Colonic mucosa (tissue), 4 donors: Measurements from ENCODE around the gene PNP. TPM values are rescaled to one million over a fixed set of nuclear protein-coding genes. Genes with fewer than 3 reads are reported as not detected.

Experiments used
- DNase-seq: peaks from one replicate; pipeline ENCODE4 v3.0.0-alpha.2; 2020
- H3K27ac ChIP-seq: fragments of 200-600 bp; one replicate; pipeline ENCODE4 v1.8.0; 2021
- H3K27me3 ChIP-seq: fragments of 200-600 bp; one replicate; pipeline ENCODE4 v1.8.0; 2021
- H3K36me3 ChIP-seq: fragments of 200-600 bp; one replicate; pipeline ENCODE4 v1.8.0; 2021
- H3K4me1 ChIP-seq: fragments of 200-600 bp; one replicate; pipeline ENCODE4 v1.8.0; 2021; ENCODE audit warnings: mild to moderate bottlenecking
- H3K4me3 ChIP-seq: fragments of 200-600 bp; one replicate; pipeline ENCODE4 v1.8.0; 2021
- H3K9ac ChIP-seq, 2 donors: one replicate each; pipeline ENCODE4 v1.7.0; 2013; ENCODE audit warnings: control low read depth in 2 of 2, low read depth in 2 of 2, low read length in 2 of 2
- H3K9me3 ChIP-seq: fragments of 200-600 bp; one replicate; pipeline ENCODE4 v1.8.0; 2021
- CTCF ChIP-seq: fragments of 200-600 bp; IDR thresholded peaks from one replicate; pipeline ENCODE4 v1.8.0; 2022; ENCODE audit warnings: antibody characterized with exemption, mild to moderate bottlenecking
- intact Hi-C: fragments of 100-400 bp; cut with DNase I; formaldehyde crosslinking; loops from one replicate; pipeline ENCODE4 v1.14.1; 2022
- total RNA-seq, 2 donors: library from RNA; stranded (reverse); fragmentation: NEBNext Ultra II Directional in 1 of 2; extraction: Animal tissue kit (Norgen Biotek cat#: 25700) in 1 of 2; gene quantifications; one replicate each; pipeline ENCODE4 v1.2.1, GENCODE V29; 2021
- donor health status: healthy.
- donor health status: DM: no; HTN: no; CAD: no.
- donor health status: DM: no; HTN: no; CAD: no.

The PNP gene
- total RNA-seq, 2 donors from 2014 or later = 121 to 123 TPM

DNA sequence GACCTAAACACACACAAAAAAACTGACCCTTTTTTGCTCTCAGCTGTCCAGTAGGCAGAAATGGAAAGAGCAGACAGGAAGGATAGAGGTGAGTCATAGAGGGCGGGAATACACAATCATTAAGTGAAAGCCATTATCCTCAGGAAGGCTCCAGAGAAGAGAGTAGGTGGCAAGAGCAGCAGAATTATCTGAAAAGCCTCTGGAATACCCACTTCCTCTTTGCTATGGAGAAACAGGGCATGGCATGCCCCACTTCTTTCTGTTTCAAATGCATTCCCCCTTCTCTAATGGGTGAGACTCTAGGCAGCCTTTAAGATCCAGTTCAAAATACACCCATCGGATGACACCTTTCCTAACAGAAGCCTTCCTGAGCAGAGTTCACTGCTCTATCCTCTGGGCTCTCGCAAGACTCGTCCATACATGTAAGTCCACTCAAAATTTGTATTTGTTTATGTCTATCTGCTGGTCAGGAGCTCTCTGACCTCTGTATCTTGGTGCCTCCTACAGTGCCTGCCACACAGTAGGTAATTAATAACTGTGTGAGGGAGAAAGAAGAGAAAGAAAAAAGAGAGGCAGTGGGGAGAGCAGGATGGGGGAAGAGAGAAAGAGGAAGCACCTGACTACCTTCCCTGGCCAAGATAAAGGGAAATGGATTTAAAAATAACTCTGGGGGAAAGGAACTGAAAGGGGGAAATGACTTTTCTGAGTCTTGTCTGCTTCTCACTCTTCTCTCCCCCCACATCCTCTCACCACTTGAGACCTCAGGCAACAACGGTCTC is 41.8 kb upstream of the PNP start:
- Histone ChIP-seq H3K4me1 (peaks cover 5% of the 10 kb centered on the region), H3K36me3 (no peaks in the 10 kb centered on the region), H3K27ac (peak overlapping the region; percentile 67), H3K27me3 (no peaks in the 10 kb centered on the region), H3K9ac (no peak overlapping the region), H3K4me3 (no peak overlapping the region), H3K9me3 (no peaks in the 10 kb centered on the region)
- no peak for DNase-seq
- intact Hi-C loops = no loop called here
- TF ChIP-seq CTCF = no peak

DNA sequence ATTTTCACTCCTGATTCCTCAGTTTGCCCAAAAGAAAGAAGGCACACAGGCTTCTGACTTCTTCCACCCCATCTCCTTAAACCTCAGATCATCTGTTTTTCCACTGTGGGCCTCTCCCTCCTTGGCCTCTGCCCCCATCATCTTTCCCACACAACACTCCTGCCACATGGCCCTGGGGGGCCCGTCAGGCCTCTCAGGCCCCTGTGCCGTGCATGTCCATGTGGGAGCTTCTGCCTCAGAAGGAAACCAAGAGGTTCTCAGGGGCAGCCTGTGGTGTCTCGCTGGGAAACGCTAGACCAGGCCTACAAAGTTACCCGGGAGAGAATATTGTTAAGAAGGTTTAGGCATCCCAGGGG is 41.2 kb upstream of the PNP start:
- H3K36me3 ChIP-seq = no peaks in the 10 kb centered on the region
- DNase-seq = no peak
- no peak overlapping the region for H3K4me3 ChIP-seq
- H3K27me3 ChIP-seq = no peaks in the 10 kb centered on the region
- TF ChIP-seq CTCF = no peak
- intact Hi-C loops = no loop called here
- peak overlapping the region; percentile 67 for H3K27ac ChIP-seq
- peaks cover 5% of the 10 kb centered on the region for H3K4me1 ChIP-seq
- peak overlapping the region; percentile 33 to 36 for H3K9ac ChIP-seq
- H3K9me3 ChIP-seq = no peaks in the 10 kb centered on the region

- TF ChIP-seq CTCF = no peak
- no peak overlapping the region for H3K4me3 ChIP-seq
- no peak overlapping the region for H3K27ac ChIP-seq
- H3K9ac ChIP-seq = no peak overlapping the region
- DNase-seq = no peak
- H3K9me3 ChIP-seq = no peaks in the 10 kb centered on the region
- no peaks in the 10 kb centered on the region for H3K36me3 ChIP-seq
- intact Hi-C loops = no loop called here
- H3K4me1 ChIP-seq = peaks cover 5% of the 10 kb centered on the region
- H3K27me3 ChIP-seq = no peaks in the 10 kb centered on the region
These were observed 40.4 kb upstream of the PNP start for GRCh38 chr14:20428802-20429201.

DNA sequence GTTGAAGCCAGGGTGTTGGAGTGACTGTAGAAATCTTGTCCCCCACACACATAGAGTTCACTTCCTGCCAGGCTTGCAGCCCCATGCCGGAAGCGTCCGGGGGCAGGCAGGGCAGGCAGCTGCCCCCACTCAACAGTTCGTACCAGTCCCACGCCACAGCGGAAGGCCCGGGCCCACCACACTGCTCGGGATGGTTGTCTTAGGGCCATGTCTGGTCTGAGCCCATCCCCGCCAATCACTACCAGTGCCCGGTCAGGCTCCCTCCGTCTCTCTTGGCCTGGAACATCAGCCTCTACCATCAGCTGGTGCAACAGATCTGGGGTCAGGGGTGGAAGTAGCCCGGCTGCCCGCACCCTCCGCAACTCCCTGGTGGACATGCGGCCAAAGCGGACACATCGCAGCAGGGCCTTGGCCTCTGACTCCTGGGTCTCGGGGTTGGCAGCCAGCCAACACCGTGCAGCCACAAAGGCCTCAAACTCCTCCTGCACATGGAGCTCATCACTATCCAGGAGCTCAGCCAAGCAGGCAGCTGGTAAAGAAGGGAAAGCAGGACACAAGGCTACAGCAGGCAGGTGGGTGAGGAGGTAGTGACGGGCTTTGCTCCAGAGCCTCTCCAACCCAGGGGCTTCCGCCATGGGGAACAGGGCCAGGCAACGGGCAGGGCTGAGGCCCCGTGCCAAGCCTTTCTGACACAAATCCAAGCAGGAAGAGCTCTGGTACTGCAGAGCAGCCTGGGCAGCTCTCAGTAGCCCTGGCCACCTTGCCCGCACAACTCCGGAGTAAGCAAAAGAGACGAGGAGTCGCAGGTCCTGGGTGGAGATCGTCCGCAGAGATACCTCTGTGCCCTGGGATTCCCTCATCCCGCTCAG is 39.2 kb upstream of the PNP start:
- intact Hi-C loops = no loop called here
- H3K9ac ChIP-seq = no peak overlapping the region
- H3K27ac ChIP-seq = no peak overlapping the region
- no peaks in the 10 kb centered on the region for H3K9me3 ChIP-seq
- DNase-seq = peak; percentile 58
- peaks cover 5% of the 10 kb centered on the region for H3K4me1 ChIP-seq
- H3K4me3 ChIP-seq = no peak overlapping the region
- H3K27me3 ChIP-seq = no peaks in the 10 kb centered on the region
- TF ChIP-seq CTCF = no peak
- H3K36me3 ChIP-seq = no peaks in the 10 kb centered on the region

GRCh38 chr14:20434701-20435581 is 34.3 kb upstream of the PNP start:
- no peak overlapping the region for H3K27ac ChIP-seq
- no peak for DNase-seq
- no peaks in the 10 kb centered on the region for H3K36me3 ChIP-seq
- no peaks in the 10 kb centered on the region for H3K27me3 ChIP-seq
- peaks cover 5% of the 10 kb centered on the region for H3K4me1 ChIP-seq
- TF ChIP-seq CTCF = no peak
- intact Hi-C loops = no loop called here
- H3K9me3 ChIP-seq = no peaks in the 10 kb centered on the region
- H3K4me3 ChIP-seq = no peak overlapping the region
- H3K9ac ChIP-seq = peak overlapping the region in 1 of 2 donors; percentile 3
